Skeletal muscle satellite cell (primary cell): ENCODE measurements around the gene PCDH18. TPM values are rescaled to one million over a fixed set of nuclear protein-coding genes. Genes with fewer than 3 reads are reported as not detected.

Experiments
- H3K27me3 ChIP-seq: 2 replicates; pipeline ENCODE4 v1.7.0; 2013; ENCODE audit warnings: low read length; ENCODE audit not compliant: control insufficient read depth, insufficient read depth
- H3K36me3 ChIP-seq: 2 replicates; pipeline ENCODE4 v1.7.0; 2013; ENCODE audit warnings: mild to moderate bottlenecking, control low read depth, low read length; ENCODE audit not compliant: insufficient read depth
- H3K4me1 ChIP-seq: 2 replicates; pipeline ENCODE4 v1.7.0; 2013; ENCODE audit warnings: low read length; ENCODE audit not compliant: control insufficient read depth, insufficient read depth
- H3K4me2 ChIP-seq: 2 replicates; pipeline ENCODE4 v1.7.0; 2013; ENCODE audit warnings: mild to moderate bottlenecking, low read length
- H3K4me3 ChIP-seq: 2 replicates; pipeline ENCODE4 v1.7.0; 2013; ENCODE audit warnings: low read length
- H3K9ac ChIP-seq: 2 replicates; pipeline ENCODE4 v1.7.0; 2013; ENCODE audit warnings: mild to moderate bottlenecking, low read depth, low read length, moderate library complexity
- H3K9me3 ChIP-seq: replicated peaks from 2 replicates; pipeline ENCODE4 v1.7.0; 2013; ENCODE audit warnings: mild to moderate bottlenecking, control low read depth, low read length
- total RNA-seq: library from RNA; depleted of rRNA; stranded (reverse); fragments of >200 nt; gene quantifications from 2 replicates; pipeline ENCODE4 v1.2.3, GENCODE V29; 2012; rRNA removed

Gene PCDH18
- 51.0 and 53.3 TPM in 2 replicates for total RNA-seq

GRCh38 chr4:137531986-137532868, at the start of gene PCDH18:
Gene PCDH18, minus strand, starts transcription at chr4:137532494. Its CDS starts 406 bp downstream, at chr4:137532088.
- H3K36me3 ChIP-seq = peaks cover 29% of the 10 kb centered on the region
- H3K4me2 ChIP-seq = peak within 1 kb of the TSS; percentile 81
- no peaks in the 10 kb centered on the region for H3K9me3 ChIP-seq
- H3K4me3 ChIP-seq = peak within 1 kb of the TSS; percentile 85
- H3K9ac ChIP-seq = peak within 1 kb of the TSS; percentile 82
- H3K4me1 ChIP-seq = peaks cover 29% of the 10 kb centered on the region
- H3K27me3 ChIP-seq = no peaks in the 10 kb centered on the region

- no peak overlapping the region for H3K4me3 ChIP-seq
- no peaks in the 10 kb centered on the region for H3K27me3 ChIP-seq
- no peak overlapping the region for H3K4me2 ChIP-seq
Measured at GRCh38 chr4:137576446-137576845, 44.2 kb upstream of the PCDH18 start.

GRCh38 chr4:137572647-137573046, 40.4 kb upstream of the PCDH18 start:
- H3K36me3 ChIP-seq = no peaks in the 10 kb centered on the region
- no peaks in the 10 kb centered on the region for H3K9me3 ChIP-seq
- H3K9ac ChIP-seq = no peak overlapping the region
- H3K27me3 ChIP-seq = no peaks in the 10 kb centered on the region
- no peak overlapping the region for H3K4me3 ChIP-seq
- no peak overlapping the region for H3K4me2 ChIP-seq
- no peaks in the 10 kb centered on the region for H3K4me1 ChIP-seq

More at GRCh38 chr4:137576446-137576845, 44.2 kb upstream of the PCDH18 start:
- H3K36me3 ChIP-seq = no peaks in the 10 kb centered on the region
- no peaks in the 10 kb centered on the region for H3K4me1 ChIP-seq
- no peaks in the 10 kb centered on the region for H3K9me3 ChIP-seq
- H3K9ac ChIP-seq = no peak overlapping the region

- Histone ChIP-seq H3K9ac (no peak overlapping the region), H3K27me3 (no peaks in the 10 kb centered on the region), H3K9me3 (no peaks in the 10 kb centered on the region), H3K4me3 (no peak overlapping the region), H3K4me2 (no peak overlapping the region), H3K4me1 (no peaks in the 10 kb centered on the region), H3K36me3 (no peaks in the 10 kb centered on the region)
Measured at GRCh38 chr4:137572163-137572562, 39.9 kb upstream of the PCDH18 start.

- Histone ChIP-seq H3K4me3 (no peak overlapping the region), H3K9ac (no peak overlapping the region), H3K4me1 (no peaks in the 10 kb centered on the region), H3K27me3 (no peaks in the 10 kb centered on the region), H3K36me3 (no peaks in the 10 kb centered on the region), H3K4me2 (no peak overlapping the region), H3K9me3 (no peaks in the 10 kb centered on the region)
Measured at GRCh38 chr4:137559801-137560200, 27.5 kb upstream of the PCDH18 start.

- H3K4me1 ChIP-seq = no peaks in the 10 kb centered on the region
- H3K4me3 ChIP-seq = no peak overlapping the region
- H3K9ac ChIP-seq = no peak overlapping the region
- no peaks in the 10 kb centered on the region for H3K27me3 ChIP-seq
- H3K36me3 ChIP-seq = no peaks in the 10 kb centered on the region
- H3K4me2 ChIP-seq = no peak overlapping the region
- H3K9me3 ChIP-seq = no peaks in the 10 kb centered on the region
Measured at GRCh38 chr4:137558951-137559350, 26.7 kb upstream of the PCDH18 start.

- no peaks in the 10 kb centered on the region for H3K36me3 ChIP-seq
- H3K9ac ChIP-seq = no peak overlapping the region
- no peak overlapping the region for H3K4me3 ChIP-seq
- H3K27me3 ChIP-seq = no peaks in the 10 kb centered on the region
- H3K9me3 ChIP-seq = no peaks in the 10 kb centered on the region
- H3K4me1 ChIP-seq = peaks cover 7% of the 10 kb centered on the region
- H3K4me2 ChIP-seq = no peak overlapping the region
Measured at GRCh38 chr4:137545461-137545861, 13.2 kb upstream of the PCDH18 start.

- H3K4me2 ChIP-seq = no peak overlapping the region
- no peak overlapping the region for H3K4me3 ChIP-seq
- no peaks in the 10 kb centered on the region for H3K36me3 ChIP-seq
- H3K4me1 ChIP-seq = peaks cover 7% of the 10 kb centered on the region
- no peaks in the 10 kb centered on the region for H3K9me3 ChIP-seq
- H3K27me3 ChIP-seq = no peaks in the 10 kb centered on the region
- no peak overlapping the region for H3K9ac ChIP-seq
Measured at GRCh38 chr4:137543648-137544047, 11.4 kb upstream of the PCDH18 start.

GRCh38 chr4:137543198-137543597, 10.9 kb upstream of the PCDH18 start:
- Histone ChIP-seq H3K4me3 (no peak overlapping the region), H3K4me2 (no peak overlapping the region), H3K27me3 (no peaks in the 10 kb centered on the region), H3K36me3 (no peaks in the 10 kb centered on the region), H3K4me1 (peaks cover 7% of the 10 kb centered on the region), H3K9me3 (no peaks in the 10 kb centered on the region), H3K9ac (no peak overlapping the region)

GRCh38 chr4:137541876-137542646, 9.8 kb upstream of the PCDH18 start:
- no peaks in the 10 kb centered on the region for H3K36me3 ChIP-seq
- H3K9ac ChIP-seq = no peak overlapping the region
- H3K27me3 ChIP-seq = no peaks in the 10 kb centered on the region
- H3K4me2 ChIP-seq = peak overlapping the region; percentile 63
- H3K4me1 ChIP-seq = peaks cover 7% of the 10 kb centered on the region
- H3K4me3 ChIP-seq = peak overlapping the region; percentile 50
- no peaks in the 10 kb centered on the region for H3K9me3 ChIP-seq

GRCh38 chr4:137541181-137541580, 8.9 kb upstream of the PCDH18 start:
- Histone ChIP-seq H3K9me3 (no peaks in the 10 kb centered on the region), H3K36me3 (no peaks in the 10 kb centered on the region), H3K9ac (no peak overlapping the region), H3K4me2 (no peak overlapping the region), H3K4me3 (no peak overlapping the region), H3K4me1 (peaks cover 7% of the 10 kb centered on the region), H3K27me3 (no peaks in the 10 kb centered on the region)
